ENCODE results near the gene GLIS1.

Gene GLIS1

DNA sequence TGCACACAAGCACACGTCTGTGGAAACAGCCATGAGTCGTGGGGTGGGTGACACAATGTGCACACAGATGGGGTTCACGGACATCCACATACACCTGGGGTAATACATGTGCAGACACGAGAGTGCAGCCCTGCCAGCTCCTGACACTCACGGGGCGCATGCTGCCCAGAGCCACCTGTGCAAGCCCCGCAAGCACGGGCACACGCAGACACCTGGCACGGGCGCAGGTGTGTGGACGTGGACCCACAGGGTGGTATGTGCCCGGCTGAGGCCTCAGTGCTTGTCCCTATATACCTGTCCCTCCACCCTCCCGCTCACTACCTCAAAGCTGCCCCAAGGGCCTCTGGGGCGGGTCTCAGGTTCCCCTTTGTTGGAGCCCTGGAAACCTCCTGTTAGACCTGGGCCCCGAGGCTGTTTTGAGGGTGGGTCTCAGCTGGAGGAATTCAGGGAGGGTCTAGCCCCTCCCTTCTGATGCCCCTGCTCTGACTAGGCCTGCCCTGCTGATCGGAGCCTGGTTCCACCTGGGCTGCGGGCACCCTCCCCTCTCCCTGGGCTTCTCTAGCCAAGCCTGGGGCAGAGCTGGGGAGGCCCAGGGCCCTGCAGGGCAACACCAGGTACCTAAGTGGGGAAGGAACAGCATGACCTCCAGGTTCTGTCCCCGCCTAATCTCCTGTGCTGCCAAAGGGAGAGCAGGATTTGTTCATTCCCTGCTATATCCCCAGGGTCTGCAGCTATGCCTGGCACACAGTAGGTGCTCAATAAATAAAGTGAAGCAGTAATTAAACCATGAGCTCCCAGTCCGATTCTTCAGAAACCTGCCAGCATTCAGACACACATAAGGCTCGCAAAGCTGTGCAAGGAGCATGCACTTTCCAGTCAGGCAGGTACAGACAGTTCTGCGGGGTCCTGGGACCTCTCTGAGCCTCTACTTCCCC is 230.6 kb downstream of the GLIS1 start:
- no peak for DNase-seq (ENCODE audit: low read depth)
- TF ChIP-seq, protein P1, sequence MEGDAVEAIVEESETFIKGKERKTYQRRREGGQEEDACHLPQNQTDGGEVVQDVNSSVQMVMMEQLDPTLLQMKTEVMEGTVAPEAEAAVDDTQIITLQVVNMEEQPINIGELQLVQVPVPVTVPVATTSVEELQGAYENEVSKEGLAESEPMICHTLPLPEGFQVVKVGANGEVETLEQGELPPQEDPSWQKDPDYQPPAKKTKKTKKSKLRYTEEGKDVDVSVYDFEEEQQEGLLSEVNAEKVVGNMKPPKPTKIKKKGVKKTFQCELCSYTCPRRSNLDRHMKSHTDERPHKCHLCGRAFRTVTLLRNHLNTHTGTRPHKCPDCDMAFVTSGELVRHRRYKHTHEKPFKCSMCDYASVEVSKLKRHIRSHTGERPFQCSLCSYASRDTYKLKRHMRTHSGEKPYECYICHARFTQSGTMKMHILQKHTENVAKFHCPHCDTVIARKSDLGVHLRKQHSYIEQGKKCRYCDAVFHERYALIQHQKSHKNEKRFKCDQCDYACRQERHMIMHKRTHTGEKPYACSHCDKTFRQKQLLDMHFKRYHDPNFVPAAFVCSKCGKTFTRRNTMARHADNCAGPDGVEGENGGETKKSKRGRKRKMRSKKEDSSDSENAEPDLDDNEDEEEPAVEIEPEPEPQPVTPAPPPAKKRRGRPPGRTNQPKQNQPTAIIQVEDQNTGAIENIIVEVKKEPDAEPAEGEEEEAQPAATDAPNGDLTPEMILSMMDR (IDR thresholded peaks at IDR 0.05; ENCODE audit: low read depth, low read length, missing control alignments), result no peak
- no peak overlapping the region for H3K4me3 ChIP-seq (ENCODE audit: low read depth, low read length)

- no peak for DNase-seq (ENCODE audit: low read depth)
- TF ChIP-seq, protein P1 (IDR thresholded peaks at IDR 0.05; ENCODE audit: low read depth, low read length, missing control alignments), result no peak
- H3K4me3 ChIP-seq (ENCODE audit: low read depth, low read length), result no peak overlapping the region
These were observed 231.7 kb downstream of the GLIS1 start for GRCh38 chr1:53507116-53507820.

- no peak for DNase-seq (ENCODE audit: low read depth)
- TF ChIP-seq, protein P1 (IDR thresholded peaks at IDR 0.05; ENCODE audit: low read depth, low read length, missing control alignments), result no peak
- no peak overlapping the region for H3K4me3 ChIP-seq (ENCODE audit: low read depth, low read length)
These were observed 232.5 kb downstream of the GLIS1 start for GRCh38 chr1:53506355-53507050.

- H3K4me3 ChIP-seq (ENCODE audit: low read depth, low read length), result no peak overlapping the region
- no peak for DNase-seq (ENCODE audit: low read depth)
- TF ChIP-seq, protein P1 (IDR thresholded peaks at IDR 0.05; ENCODE audit: low read depth, low read length, missing control alignments), result no peak
These were observed 233.1 kb downstream of the GLIS1 start for GRCh38 chr1:53505891-53506290.

DNA sequence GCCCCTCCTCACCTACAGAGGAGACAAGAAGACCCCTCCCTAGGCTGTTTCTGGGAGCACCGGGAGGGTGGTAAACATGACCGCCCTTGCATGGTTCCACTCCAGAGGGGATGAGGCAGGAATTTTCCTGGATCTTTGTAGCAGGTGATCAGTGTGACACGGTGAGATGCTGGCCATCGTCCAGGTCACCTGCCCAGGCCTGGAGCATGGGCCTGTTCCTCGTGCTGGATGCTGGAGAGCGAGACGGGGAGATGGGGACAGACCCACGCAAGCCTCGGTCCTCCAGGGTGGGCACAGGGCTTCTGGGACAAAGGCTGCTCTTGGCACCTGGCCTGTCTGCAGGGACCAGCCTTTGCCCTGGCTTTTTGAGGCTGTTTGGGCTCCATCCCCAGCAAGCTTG is 233.6 kb downstream of the GLIS1 start:
- TF ChIP-seq, protein P1 (IDR thresholded peaks at IDR 0.05; ENCODE audit: low read depth, low read length, missing control alignments), result no peak
- no peak overlapping the region for H3K4me3 ChIP-seq (ENCODE audit: low read depth, low read length)
- no peak for DNase-seq (ENCODE audit: low read depth)

- DNase-seq (ENCODE audit: low read depth), result no peak
- TF ChIP-seq, protein P1 (IDR thresholded peaks at IDR 0.05; ENCODE audit: low read depth, low read length, missing control alignments), result no peak
- no peak overlapping the region for H3K4me3 ChIP-seq (ENCODE audit: low read depth, low read length)
These were observed 234.1 kb downstream of the GLIS1 start for GRCh38 chr1:53504901-53505300.
